Measurements from ENCODE around the gene BCL2L2.
"Not testable (repeated sequence)": the region's sequence is repeated elsewhere in the genome, so short reads cannot be mapped to it uniquely, and the experiment has no call there.

The BCL2L2 gene

DNA sequence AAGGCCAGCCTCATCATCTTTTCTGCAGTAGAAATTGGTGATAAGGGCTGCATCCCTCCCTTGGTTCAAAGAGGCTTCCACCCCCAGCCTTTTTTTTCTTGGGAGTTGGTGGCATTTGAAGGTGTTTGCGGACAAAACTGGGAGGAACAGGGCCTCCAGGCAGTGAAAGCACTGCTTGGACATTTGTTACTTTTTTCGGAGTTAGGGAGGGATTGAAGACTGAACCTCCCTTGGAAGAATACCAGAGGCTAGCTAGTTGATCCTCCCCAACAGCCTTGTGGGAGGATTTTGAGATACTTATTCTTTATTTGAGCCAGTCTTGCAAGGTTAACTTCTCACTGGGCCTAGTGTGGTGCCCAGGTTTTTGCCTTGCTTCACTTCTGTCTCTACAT, 17.8 kb downstream of the BCL2L2 start:
- DNase-seq (ENCODE audit: low spot score): no peak

DNA sequence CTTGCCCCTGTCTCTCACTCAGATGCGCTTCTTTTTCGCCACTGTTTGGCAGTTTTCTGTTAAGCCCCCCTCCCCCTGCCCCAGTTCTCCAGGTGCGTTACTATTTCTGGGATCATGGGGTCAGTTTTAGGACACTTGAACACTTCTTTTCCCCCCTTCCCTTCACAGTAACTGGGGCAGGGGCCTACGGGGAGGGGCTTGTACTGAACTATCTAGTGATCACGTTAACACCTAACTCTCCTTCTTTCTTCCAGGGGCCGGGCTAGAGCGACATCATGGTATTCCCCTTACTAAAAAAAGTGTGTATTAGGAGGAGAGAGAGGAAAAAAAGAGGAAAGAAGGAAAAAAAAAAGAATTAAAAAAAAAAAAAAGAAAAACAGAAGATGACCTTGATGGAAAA, 18.4 kb downstream of the BCL2L2 start:
- no peak for DNase-seq (ENCODE audit: low spot score)

DNA sequence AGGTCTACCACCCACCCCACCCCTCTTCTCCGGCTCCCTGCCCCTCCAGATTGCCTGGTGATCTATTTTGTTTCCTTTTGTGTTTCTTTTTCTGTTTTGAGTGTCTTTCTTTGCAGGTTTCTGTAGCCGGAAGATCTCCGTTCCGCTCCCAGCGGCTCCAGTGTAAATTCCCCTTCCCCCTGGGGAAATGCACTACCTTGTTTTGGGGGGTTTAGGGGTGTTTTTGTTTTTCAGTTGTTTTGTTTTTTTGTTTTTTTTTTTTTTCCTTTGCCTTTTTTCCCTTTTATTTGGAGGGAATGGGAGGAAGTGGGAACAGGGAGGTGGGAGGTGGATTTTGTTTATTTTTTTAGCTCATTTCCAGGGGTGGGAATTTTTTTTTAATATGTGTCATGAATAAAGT, 19.1 kb downstream of the BCL2L2 start:
- DNase-seq (ENCODE audit: low spot score): not testable (repeated sequence)

DNA sequence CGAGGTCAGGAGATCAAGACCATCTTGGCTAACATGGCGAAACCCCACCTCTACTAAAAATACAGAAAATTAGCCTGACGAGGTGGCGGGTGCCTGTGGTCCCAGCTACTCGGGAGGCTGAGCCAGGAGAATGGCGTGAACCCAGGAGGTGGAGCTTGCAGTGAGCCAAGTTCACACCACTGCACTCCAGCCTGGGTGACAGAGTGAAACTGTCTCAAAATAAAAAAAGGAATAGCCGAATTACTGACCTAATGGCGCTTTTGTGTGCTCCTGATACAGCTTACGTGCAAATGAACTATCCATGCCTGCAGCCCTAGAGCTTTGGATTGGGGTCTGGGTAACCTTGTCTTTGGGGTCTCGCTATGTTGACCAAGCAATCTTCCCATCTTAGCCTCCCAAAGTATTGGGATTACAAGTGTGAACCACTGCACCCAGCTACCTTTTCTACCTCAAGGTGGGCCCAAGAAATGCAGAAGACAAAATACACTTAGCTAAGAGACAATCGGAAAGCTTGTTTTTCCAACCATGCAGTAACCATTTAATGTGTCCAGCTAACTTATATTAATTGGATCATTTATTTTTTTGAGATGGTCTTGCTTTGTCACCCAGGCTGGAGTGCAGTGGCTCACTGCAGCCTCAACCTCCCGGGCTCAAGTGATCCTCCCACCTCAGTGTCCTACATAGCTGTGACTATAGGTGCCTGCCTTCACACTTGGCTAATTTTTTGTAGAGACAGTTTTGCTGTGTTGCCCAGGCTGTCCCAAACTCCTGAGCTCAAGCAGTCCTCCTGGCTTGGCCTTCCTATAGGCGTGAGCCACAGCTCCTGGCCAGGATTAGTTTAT, 20.1 kb downstream of the BCL2L2 start:
- DNase-seq (ENCODE audit: low spot score): no peak

DNA sequence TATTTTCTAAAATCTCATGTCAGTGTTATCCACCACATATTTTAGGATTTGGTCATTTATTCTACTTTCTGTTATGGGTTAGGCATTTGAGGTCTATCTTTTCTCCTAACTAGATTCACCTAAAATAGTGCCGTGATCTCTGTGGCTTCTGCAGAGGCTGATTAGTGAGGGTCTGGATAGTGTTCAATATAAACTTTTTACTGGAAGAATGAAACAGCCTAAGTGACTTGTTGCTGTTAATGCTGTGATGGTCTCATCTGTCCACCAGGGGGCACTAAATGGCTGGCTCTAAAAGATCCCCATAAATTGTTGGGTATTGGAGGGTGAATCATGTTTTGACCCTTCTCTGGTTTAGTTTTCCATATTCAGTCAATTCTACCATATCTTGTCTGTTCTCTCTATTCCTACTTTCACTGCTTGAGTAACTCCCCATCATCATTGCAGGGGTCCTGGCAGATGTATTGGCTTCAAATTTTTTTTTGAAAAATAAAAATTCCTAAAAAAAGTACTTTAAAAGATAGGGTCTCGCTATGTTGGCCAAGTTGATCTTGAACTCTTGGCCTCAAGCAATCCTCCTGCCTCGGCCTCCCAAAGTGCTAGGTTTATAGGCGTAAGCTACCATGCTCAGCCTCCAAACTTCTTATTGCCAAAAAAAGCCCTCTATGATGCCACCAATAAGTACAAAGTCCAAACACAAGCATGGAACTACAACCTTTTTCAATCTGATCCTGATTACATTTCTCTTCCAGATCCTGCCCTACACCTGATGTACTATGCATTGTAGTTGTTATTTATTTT, 21.5 kb downstream of the BCL2L2 start:
- no peak for DNase-seq (ENCODE audit: low spot score)

DNA sequence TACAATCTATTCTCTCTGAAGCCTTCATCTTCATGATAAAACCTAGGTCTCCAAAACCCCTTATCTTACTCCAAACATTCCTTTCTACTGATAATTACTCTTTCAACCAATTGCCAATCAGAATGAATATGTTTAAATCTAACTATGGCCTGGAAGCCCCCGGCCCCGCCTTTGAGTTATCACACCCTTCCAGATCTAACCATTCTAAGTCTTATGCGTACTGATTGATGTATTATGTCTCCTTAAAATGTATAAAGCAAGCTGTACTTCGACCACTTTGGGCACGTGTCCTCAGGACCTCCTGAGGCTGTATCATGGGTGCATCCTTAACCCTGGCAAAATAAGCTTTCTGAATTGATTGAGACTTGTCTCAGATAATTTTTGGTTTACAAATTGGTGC, 29.0 kb downstream of the BCL2L2 start:
- no peak for DNase-seq (ENCODE audit: low spot score)

DNA sequence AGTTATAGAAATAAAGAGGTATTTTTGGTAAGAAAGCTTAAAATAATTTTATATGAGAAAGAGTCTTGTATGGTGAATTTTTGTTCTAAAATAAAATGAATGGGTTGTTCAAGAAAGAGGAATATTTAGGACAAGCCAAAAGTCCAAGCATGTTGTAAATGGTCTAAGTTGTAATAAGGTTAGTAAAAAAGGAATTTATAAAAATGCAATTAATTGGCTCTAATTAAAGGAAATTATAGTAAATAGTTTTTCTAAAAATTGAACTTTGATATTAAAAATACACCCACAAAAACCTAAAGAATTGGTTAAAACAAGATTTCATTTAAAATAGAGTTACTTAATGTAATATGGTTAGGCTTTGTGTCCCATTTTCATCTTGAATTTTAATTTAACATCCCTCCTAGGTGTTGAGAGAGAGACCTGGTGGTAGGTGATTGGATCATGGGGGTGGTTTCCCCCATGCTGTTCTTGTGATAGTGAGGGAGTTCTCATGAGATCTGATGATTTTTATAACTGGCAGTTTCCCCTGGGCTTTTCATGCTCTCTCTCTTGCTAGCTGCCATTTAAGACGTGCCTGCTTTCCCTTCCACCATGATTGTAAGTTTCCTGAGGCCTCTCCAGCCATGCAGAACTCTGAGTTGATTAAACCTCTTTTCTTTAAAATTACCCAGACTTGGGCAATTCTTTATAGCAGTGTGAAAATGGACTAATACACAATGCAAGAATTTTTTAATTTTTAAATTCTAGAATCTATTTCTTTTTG, 33.1 kb downstream of the BCL2L2 start:
- no peak for DNase-seq (ENCODE audit: low spot score)

DNA sequence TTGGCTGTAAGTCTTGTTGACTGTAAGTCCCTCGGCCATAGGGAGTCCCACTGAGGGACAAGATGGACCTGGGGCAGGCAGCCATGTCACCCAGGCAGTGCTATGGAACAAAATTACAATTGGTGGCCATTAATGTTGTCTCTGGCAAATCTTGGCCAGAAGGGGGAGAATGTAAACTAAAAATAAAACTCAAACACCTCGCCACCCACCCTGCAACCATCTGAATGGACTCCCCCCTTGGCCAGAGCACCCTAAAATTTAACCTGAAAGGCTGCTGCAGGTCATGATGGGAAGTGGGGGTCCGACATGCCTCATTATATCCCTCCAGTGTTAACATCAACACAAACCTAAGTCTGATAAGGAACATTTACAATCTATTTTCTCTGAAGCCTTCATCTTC, 37.8 kb downstream of the BCL2L2 start:
- peak; percentile 30 for DNase-seq (ENCODE audit: low spot score)

DNA sequence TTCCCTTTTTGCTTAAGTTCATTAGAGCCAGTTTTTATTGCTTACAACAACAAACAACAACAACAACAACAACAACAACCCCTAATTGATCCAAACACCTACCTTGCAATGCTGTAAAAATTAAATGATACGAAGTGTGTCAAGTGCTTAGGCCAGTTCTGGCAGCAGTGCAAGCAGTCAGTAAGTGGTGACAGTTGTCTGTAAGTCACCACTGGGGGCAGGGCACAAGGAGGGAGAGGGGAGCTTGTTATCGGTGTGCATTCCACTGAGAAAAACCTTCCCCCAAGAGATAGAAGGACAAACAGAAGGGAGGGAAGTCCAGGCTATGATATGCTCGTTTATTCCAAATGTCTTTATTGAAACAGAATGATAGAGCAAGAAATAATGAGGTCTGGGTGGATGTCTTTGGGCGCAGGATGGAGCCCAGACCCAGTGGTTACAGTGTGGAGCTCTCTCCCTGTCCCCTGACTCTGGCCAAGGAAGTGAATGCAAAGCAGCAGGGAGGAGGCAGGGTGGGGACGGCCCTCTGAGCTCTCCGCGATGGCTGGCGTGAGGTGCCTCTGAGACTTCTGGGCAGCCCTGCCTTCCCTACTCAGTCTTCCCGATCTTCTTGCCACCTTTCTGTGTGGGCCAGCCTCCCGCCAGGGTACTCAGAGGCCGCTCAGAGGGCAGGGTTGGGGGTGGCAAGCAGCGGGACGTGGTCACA, 39.5 kb downstream of the BCL2L2 start:
- no peak for DNase-seq (ENCODE audit: low spot score)

DNA sequence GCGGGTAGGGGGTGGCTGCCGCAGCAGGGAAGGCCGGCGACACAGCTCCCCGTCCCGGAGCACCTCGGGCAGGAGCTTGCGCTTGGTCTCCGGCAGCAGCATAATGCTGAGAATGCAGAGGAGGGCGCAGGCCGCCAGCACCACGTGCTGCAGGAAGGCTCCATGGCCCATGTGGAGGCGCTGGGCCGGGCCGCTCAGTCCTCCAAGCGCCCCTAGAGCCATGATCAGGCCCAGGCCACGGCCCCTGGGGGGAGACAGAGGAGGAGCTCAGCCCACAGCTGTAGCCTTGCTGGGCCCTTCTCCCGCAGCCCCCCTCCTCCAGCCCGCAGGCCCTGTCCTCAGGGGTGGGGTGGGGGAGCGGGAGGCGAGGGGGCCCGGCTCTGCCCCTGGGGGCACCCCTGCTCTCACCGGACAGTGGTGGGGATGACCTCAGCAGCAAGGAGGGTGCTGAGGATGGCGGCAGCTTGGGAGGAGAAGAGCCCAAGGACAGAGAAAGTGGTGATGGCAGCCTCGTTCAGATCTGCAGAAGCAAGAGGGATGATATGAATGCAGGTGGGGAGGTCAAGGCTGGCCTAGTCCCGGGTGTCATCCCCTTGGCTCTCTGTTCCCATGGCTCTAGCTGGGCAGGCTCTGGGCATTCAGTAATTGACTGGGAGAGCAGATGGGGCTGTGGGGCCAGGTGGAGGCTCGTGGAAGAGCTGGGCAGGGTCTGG, 40.2 kb downstream of the BCL2L2 start:
- peak; percentile 52 for DNase-seq (ENCODE audit: low spot score)

DNA sequence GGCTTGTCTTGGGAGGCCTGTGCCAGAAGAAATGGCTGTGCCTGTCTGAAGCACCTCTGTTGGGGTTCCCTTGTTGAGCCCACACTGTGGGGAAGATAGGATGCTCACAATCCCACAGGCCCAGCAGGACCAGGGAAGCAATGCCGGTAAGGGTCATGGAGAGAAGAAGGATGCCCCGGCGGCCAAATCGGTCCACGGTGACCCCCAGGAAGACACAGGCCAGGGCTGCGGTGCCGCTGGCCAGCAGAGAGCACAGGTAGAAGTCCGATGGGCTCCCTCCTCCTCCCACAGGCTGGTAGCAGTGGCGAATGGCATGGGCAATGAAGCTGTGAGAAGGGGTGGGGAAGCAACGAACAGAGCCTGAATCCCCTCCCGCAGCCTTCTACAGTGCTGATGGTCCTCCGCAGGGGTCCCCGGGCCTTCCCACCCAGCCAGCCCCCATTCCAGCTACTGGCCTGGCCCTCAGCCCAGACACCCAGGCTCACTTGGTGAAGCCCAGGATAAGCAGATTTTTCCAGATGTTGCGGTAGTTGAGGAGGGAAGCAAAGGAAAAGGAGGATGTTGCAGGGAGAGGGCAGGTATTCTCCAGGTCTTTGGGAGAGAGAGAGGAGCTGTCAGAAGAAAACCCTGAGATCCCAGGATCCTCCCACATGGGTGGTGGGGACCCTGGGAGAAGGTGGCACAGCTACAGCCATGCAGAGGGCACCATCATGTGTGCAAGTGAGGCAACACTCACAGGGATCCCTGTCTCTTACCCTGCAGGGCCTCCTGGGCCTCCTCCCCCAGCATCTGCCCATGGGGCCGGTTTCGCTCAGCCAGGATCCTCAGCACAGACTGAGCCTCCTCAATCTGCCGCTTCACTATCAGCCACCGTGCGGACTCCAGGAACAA, 41.0 kb downstream of the BCL2L2 start:
- DNase-seq (ENCODE audit: low spot score): peak; percentile 63

DNA sequence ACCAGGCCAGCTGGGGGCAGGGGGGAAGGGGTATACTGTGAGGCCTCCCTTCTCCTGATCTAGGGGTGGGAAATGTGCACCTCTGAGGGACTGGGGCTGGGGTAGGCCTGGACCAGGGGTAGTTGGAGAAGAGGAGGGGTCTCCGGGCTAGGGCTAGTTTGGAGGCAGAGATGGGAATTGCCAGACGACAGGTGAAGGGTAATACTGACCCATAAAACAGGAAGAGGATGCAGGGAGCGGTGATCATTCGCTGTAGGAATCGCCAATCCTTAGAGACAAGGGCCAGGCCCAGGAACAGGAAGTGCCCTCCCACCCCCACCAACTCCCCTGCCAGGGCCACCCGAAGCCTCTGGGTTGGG, 41.6 kb downstream of the BCL2L2 start:
- peak; percentile 41 for DNase-seq (ENCODE audit: low spot score)

DNA sequence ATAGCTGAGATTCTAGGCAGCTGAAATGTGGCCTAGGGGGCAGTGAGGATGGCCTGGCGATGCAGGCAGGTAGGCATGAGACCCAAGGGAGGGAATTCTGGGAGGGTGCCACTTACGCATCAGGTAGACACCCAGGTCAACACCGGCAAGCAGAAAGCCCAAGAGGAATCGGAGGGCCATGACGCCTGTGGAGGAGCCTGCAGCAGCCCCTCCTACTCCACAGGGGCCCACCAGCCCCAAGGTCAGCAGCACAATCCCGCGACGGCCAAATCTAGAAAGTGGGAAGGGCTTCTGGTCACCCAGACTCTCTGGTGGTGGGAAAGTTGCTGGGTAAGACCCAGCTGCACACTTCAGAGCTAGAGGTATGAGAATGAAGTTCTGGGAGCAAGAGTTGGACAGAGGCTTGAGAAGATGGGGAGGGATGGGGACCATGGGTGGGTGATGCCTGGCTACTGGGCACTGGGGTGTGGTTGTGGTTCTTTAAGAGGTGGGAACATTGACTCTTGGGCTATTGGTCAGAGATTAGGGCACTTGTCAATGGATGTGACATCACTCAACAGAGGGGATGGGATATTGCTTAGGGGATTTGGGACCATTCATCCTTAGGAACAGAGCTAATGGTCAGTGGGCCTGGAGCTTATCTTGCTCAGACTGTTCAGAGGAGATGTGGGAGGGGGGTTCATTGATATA, 42.7 kb downstream of the BCL2L2 start:
- DNase-seq (ENCODE audit: low spot score): no peak

DNA sequence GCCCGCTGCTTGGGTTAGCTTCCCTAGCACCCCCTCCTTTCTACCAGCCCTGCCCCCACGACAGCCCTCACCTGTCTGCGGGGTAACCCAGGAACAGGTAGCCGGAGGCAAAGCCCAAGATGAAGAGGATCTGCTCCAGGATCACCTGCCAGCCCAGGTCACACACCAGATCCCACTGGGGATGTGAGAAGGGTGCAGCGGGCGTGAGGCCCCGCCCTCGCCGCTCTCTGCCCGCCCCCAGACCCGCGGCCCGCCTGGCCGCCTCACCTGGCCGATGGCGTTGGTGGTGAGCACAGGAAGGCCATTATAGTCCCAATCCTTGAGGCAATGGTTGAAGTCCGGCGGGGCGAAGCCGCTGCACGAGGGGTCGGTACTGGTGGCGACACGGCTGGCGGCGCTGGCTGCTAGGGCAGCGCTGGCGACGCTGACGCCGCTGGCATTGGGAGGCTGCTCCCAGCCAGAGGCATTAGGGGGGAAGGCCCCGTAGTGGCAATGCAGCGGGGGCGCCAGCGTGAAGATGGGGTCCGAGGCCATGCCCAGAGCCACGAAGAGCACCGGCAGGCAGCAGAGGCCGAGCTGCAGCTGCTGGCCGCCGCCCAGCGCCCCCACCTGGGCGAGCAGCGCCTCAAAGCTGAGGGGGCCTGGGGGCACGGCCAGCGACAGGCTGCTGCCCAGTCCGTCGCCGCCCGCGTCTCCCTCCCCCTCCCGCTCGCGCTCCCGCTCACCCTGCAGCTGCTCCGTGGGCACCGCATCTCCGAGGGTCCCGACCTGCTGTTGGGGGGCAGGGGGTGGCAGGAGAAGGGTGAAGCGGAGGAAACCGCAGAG, 45.3 kb downstream of the BCL2L2 start:
- peak; percentile 55 for DNase-seq (ENCODE audit: low spot score)

DNA sequence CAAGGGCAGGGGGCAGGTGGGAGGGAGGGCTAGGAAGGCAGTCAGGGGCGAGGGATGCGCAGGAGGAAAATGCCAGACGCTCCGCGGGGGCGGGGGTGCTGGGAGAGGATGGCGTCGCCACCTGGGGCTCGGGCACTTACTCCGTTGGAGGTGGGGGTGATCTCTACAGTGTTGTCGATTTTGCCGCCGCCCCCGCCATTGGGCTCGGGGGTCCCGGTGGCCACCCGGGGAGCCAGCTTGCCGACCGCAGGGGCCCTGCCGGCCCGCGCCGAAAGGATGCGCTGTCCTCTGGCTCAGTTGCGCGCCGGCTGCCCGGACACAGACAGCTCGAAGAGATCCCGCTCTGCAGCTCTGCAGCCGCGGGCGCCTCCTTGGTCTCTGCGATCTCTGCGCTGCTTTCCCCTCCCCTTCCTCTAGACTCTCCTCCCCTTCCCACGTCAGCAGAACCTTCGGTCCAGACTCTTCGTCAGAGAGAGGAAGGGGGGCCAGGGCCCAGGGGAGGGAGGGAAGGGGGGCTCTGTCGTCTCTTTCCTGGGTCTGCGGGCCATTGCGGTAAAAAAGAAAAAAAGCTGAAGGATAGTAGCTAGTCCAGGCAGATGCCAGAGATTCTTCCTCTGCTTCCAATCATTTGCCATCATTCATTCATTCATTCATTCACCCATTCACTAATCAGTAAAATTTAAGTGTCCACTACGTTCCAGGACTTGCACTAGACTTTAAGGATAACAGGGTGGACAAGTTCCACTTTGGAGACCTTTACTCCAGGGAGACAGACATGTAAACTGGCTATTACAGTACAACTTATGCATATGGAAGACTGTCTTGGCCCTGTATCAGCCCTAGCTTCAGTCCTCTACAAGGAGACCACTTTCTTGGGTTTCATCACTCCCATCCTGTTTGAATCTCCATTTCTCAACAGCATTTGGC, 46.1 kb downstream of the BCL2L2 start, which contains the start of gene SLC22A17:
Gene SLC22A17, minus strand, starts transcription at position 382 of the 927 bp plus-strand sequence.
- DNase-seq (ENCODE audit: low spot score): peak; percentile 90

DNA sequence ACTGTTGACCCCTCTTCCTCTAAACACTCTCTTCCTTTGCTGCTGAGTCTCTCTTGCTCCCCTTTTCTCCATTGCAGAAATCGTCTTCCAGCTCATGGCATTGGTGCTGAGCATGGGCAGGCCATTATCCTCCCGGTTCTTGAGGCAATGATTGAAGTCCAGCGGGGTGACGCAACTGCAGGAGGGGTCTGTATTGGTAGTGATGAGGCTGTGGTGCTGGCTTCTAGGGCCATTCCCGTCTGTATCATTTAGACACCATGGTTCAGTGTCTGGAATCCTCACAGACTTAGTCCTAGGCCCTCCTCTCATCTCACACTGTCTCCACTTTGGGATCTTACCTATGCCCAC, 46.8 kb downstream of the BCL2L2 start:
- DNase-seq (ENCODE audit: low spot score): peak; percentile 2

DNA sequence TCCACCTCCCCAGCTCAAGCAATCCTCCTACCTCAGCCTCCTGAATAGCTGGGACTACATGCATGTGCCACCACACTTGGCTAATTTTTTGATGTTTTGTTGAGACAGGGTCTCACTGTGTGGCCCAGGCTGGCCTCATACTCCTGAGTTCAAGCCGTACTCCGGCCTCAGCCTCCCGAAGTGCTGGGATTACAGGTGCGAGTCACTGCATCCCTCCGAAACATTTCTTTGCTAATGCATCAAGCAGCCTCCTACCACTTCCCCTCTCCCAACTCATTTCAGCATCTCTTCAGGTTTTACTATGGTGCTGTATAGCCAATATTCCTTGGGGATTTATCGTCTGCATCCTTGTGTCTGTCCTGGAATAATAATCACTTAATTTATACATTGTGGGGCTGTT, 48.4 kb downstream of the BCL2L2 start:
- DNase-seq (ENCODE audit: low spot score): peak; percentile 46
